HepG2 (cell line): ENCODE measurements around the gene ZNF428. TPM values are rescaled to one million over a fixed set of nuclear protein-coding genes. Genes with fewer than 3 reads are reported as not detected.

Experiments used
- BCL6 ChIP-seq: IDR thresholded peaks from 2 replicates; pipeline ENCODE4 v1.6.1; 2016; ENCODE audit warnings: missing genetic modification reagents, missing compliant biosample characterization
- CAMTA2 ChIP-seq: sonication (generic); formaldehyde crosslinking; IDR thresholded peaks from 2 replicates; pipeline ENCODE4 v1.4.0; 2020; ENCODE audit warnings: mild to moderate bottlenecking, missing genetic modification reagents, borderline replicate concordance
- FOXP4 ChIP-seq: sonication (generic); formaldehyde crosslinking; IDR thresholded peaks from 2 replicates; pipeline ENCODE4 v1.4.0; 2020; ENCODE audit warnings: missing genetic modification reagents
- ISL2 ChIP-seq: sonication (generic); formaldehyde crosslinking; IDR thresholded peaks from 2 replicates; pipeline ENCODE4 v1.5.0; 2020; ENCODE audit warnings: missing genetic modification reagents
- KAT7 ChIP-seq: IDR thresholded peaks from 2 replicates; pipeline ENCODE4 v1.6.1; 2018; ENCODE audit warnings: borderline replicate concordance, missing compliant biosample characterization
- KLF11 ChIP-seq: IDR thresholded peaks from 2 replicates; pipeline ENCODE4 v1.6.1; 2016; ENCODE audit warnings: missing compliant biosample characterization
- MED8 ChIP-seq: sonication (generic); formaldehyde crosslinking; IDR thresholded peaks from 2 replicates; pipeline ENCODE4 v1.8.1; 2023; ENCODE audit warnings: mild to moderate bottlenecking, missing genetic modification reagents; ENCODE audit not compliant: insufficient replicate concordance
- MXD3 ChIP-seq: IDR thresholded peaks from 2 replicates; pipeline ENCODE4 v1.6.1; 2016; ENCODE audit warnings: mild to moderate bottlenecking, missing biosample characterization, missing genetic modification reagents
- NAIF1 ChIP-seq: sonication (generic); formaldehyde crosslinking; IDR thresholded peaks from 2 replicates; pipeline ENCODE4 v1.5.0; 2020; ENCODE audit warnings: mild to moderate bottlenecking, missing genetic modification reagents, borderline replicate concordance
- PBX3 ChIP-seq: sonication (generic); formaldehyde crosslinking; IDR thresholded peaks from 2 replicates; pipeline ENCODE4 v1.8.1; 2023; ENCODE audit warnings: missing genetic modification reagents, inconsistent platforms, borderline replicate concordance
- POGZ ChIP-seq: sonication (generic); formaldehyde crosslinking; IDR thresholded peaks from 2 replicates; pipeline ENCODE4 v1.4.0; 2020; ENCODE audit warnings: mild to moderate bottlenecking, missing genetic modification reagents
- SOX5 ChIP-seq: IDR thresholded peaks from 2 replicates; pipeline ENCODE4 v1.6.1; 2016; ENCODE audit warnings: borderline replicate concordance
- SP5 ChIP-seq: IDR thresholded peaks from 2 replicates; pipeline ENCODE4 v1.6.1; 2016; ENCODE audit warnings: low read depth, borderline replicate concordance
- ZBTB34 ChIP-seq: sonication (generic); formaldehyde crosslinking; IDR thresholded peaks from 2 replicates; pipeline ENCODE4 v1.8.0; 2022; ENCODE audit warnings: mild to moderate bottlenecking, missing genetic modification reagents
- ZFP36 ChIP-seq: fragments of 150-350 bp; IDR thresholded peaks from 2 replicates; pipeline ENCODE4 v1.6.1; 2018; ENCODE audit warnings: borderline replicate concordance, low read length, low read depth; ENCODE audit not compliant: partially characterized antibody
- ZFYVE20 ChIP-seq: sonication (generic); formaldehyde crosslinking; IDR thresholded peaks from 2 replicates; pipeline ENCODE4 v1.8.0; 2023; ENCODE audit warnings: low read depth, mild to moderate bottlenecking, moderate library complexity, missing genetic modification reagents, borderline replicate concordance
- polyA plus RNA-seq, 8 experiments: library from polyadenylated mRNA; depleted of rRNA in 3 of 8; stranded (reverse) in 7 of 8; unstranded in 1 of 8; fragments of >200 nt; fragmentation: Illumina TruSeq in 4 of 8; extraction: Trizol in 4 of 8; gene quantifications; 2 replicates each; pipeline versions ENCODE4 v1.2.1 to v1.2.3, GENCODE V29; 2011 to 2016; ENCODE audit warnings: low read depth in 4 of 8, missing spikeins in 1 of 8, mixed read lengths in 1 of 8; ENCODE audit not compliant: insufficient read depth in 1 of 8
- total RNA-seq, 5 experiments: library from RNA; depleted of rRNA; stranded (reverse); fragments of >200 nt; fragmentation: Illumina TruSeq; extraction: Trizol; gene quantifications; 2 replicates each; pipeline ENCODE4 v1.2.3, GENCODE V29; 2016; ENCODE audit warnings: low read depth in 1 of 5
- TF ChIP-seq, protein P1 (sequence below): sonication (generic); formaldehyde crosslinking; conservative IDR thresholded peaks from 2 replicates; pipeline ENCODE4 v1.4.0; 2020; ENCODE audit warnings: missing genetic modification reagents

ZNF428 gene
- total and polyA plus RNA-seq, 2 of the 13 experiments (the other 11 are each of a cell fraction or from before 2014, with no cell fraction given) = 10.4 to 26.9 TPM

- TF ChIP-seq SOX5 (CRISPR knock-in tag) (no peak), MXD3 (CRISPR knock-in tag) (no peak), BCL6 (CRISPR knock-in tag) (0 out of 2 replicates have a peak, but pooled peaks have one; percentile 1), CAMTA2 (no peak), SP5 (CRISPR knock-in tag) (no peak), FOXP4 (no peak), PBX3 (CRISPR knock-in tag) (no peak), POGZ (no peak), NAIF1 (CRISPR knock-in tag) (no peak), ZFYVE20 (CRISPR knock-in tag) (no peak), KLF11 (no peak), ZBTB34 (CRISPR knock-in tag) (no peak), ISL2 (no peak), KAT7 (CRISPR knock-in tag) (no peak), ZFP36 (no peak), MED8 (CRISPR knock-in tag) (no peak)
- TF ChIP-seq, protein P1, sequence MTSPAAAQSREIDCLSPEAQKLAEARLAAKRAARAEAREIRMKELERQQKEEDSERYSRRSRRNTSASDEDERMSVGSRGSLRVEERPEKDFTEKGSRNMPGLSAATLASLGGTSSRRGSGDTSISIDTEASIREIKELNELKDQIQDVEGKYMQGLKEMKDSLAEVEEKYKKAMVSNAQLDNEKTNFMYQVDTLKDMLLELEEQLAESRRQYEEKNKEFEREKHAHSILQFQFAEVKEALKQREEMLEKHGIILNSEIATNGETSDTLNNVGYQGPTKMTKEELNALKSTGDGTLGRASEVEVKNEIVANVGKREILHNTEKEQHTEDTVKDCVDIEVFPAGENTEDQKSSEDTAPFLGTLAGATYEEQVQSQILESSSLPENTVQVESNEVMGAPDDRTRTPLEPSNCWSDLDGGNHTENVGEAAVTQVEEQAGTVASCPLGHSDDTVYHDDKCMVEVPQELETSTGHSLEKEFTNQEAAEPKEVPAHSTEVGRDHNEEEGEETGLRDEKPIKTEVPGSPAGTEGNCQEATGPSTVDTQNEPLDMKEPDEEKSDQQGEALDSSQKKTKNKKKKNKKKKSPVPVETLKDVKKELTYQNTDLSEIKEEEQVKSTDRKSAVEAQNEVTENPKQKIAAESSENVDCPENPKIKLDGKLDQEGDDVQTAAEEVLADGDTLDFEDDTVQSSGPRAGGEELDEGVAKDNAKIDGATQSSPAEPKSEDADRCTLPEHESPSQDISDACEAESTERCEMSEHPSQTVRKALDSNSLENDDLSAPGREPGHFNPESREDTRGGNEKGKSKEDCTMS (CRISPR knock-in tag) = no peak
These were observed 32.5 kb upstream of the ZNF428 start (continued) for GRCh38 chr19:43651758-43652545.
